GM18951 (cell line): ENCODE data around the gene OBSL1.

Experiments used
- POLR2A ChIP-seq: IDR thresholded peaks from 4 replicates; pipeline ENCODE4 v1.6.1; 2011; ENCODE audit warnings: mild to moderate bottlenecking; ENCODE audit not compliant: insufficient read length, insufficient read depth; ENCODE audit errors: extremely low read depth
- in situ Hi-C: fragments of 300-500 bp; cut with MboI; formaldehyde crosslinking; loops from one replicate; pipeline ENCODE4 v1.12.0; 2022; ENCODE audit warnings: low sequenced_read_pairs, mixed read lengths, inconsistent platforms; ENCODE audit not compliant: unreplicated experiment

The OBSL1 gene

GRCh38 chr2:219578811-219579613 is 7.7 kb upstream of the OBSL1 start:
- TF ChIP-seq POLR2A, result no peak
- in situ Hi-C loops, result no loop called here

- no peak for TF ChIP-seq POLR2A
- in situ Hi-C loops, result no loop called here
Measured at GRCh38 chr2:219576505-219577388, 5.4 kb upstream of the OBSL1 start.

DNA sequence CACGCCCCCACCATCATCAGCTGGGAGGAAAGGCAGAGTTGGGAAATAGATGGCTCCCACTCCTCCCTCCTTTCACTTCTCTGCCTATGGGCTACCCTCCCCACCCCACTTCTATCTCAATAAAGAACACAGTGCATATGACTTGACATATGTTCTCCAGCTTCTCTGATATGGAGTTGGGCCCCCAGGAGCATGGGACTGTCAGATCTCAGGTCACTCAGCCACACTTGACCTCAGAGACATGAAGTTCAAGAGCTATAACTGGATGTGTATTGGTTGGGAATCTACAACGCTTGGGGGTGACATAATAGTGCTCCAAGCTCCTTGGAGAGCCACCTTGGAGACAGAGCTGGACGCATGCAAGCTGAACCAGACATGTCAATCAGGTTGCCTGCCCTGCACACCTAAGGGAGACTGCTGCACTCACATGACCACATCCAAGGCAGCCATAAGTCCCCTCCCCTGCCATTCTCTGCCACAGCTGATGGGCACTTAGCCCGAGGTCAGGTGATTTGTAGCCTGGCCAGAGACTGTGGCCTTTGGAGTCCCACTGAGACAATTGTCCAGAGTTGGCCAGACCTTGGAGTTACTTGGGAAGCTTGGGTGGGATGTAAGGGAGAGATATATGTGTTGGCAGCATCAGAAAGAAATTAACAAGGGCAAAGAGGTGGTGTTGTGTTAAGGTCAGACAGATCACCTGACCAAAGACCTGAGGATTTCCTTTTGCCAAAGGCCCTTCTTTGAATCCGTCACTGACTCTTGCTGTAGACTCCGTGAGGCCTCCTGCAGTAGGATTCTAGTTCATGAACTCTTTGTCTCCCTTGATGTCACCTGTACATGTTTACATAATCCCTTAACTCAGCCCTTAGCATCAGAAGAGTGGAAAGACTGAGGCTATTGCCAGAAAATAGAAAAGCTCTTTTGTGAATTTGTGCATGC is 4.5 kb upstream of the OBSL1 start:
- no peak for TF ChIP-seq POLR2A
- in situ Hi-C loops, result no loop called here

DNA sequence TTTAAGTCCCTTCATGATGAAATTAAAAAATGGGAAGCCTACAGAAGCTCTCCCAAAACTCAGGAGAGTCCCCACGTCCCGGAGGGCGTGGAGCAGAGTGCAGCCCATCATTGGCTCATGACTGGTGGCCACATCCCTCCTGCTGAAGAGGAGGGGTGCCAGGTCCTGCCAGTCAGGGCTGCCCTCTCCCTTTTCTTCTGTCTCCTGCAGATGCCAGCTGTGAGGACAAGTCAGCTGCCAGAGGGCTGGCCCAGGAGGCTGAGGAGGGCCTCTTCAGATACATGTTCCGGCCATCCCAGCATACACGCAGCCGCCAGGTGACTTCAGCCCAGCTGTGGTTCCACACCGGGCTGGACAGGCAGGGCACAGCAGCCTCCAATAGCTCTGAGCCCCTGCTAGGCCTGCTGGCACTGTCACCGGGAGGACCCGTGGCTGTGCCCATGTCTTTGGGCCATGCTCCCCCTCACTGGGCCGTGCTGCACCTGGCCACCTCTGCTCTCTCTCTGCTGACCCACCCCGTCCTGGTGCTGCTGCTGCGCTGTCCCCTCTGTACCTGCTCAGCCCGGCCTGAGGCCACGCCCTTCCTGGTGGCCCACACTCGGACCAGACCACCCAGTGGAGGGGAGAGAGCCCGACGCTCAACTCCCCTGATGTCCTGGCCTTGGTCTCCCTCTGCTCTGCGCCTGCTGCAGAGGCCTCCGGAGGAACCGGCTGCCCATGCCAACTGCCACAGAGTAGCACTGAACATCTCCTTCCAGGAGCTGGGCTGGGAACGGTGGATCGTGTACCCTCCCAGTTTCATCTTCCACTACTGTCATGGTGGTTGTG is 3.4 kb upstream of the OBSL1 start:
- in situ Hi-C loops, result no loop called here
- TF ChIP-seq POLR2A, result no peak

GRCh38 chr2:219573166-219573565 is 1.8 kb upstream of the OBSL1 start:
- no peak for TF ChIP-seq POLR2A
- in situ Hi-C loops, result no loop called here

DNA sequence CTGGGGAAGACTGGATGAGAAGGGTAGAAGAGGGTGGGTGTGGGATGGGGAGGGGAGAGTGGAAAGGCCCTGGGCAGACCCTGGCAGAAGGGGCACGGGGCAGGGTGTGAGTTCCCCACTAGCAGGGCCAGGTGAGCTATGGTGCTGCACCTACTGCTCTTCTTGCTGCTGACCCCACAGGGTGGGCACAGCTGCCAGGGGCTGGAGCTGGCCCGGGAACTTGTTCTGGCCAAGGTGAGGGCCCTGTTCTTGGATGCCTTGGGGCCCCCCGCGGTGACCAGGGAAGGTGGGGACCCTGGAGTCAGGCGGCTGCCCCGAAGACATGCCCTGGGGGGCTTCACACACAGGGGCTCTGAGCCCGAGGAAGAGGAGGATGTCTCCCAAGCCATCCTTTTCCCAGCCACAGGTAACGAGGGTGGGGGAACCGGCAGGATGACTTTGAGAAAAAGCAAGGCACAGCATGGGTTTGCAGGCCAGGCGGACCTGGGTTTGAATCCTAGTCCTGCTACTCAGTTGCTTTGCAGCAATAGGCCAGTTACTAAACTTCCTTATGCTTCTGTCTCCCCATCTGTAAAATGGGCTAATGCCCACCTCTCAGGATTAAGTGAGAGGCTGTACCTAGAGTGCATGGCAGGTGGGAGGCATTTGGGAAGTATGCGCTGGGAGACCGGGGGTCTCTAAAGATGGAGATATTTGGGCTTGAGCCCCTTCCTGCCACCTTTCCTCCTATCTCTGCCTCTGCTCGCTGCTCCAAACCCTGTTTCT is 1.1 kb upstream of the OBSL1 start, which contains the start of gene INHA:
TSS of gene INHA (plus strand) at position 74 of the 765 bp plus-strand sequence. CDS start at position 139, 65 bp downstream.
- TF ChIP-seq POLR2A, result no peak

DNA sequence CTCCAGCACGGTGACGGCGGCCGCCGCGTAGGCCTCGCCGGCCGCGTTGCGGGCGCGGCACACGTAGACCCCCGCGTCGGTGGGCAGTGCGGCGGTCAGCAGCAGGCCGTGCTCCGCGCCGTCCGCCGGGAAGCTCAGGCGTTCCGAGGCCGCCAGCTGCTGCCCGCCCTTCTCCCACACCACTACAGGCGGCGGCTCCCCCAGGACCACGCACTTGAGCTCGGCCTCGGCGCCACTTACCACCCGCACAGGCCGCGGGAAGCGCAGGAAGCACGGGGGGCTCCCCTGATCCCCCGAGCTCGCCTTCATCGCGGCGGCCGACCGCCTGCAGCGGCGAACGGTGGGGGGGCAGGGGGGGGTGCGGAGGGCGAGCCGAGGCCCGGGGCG is 422 bp downstream of the OBSL1 start:
- in situ Hi-C loops, result no loop called here
- TF ChIP-seq POLR2A, result no peak

More for the DNA sequence above, 1.1 kb upstream of the OBSL1 start, which contains the start of gene INHA:
- in situ Hi-C loops, result no loop called here

DNA sequence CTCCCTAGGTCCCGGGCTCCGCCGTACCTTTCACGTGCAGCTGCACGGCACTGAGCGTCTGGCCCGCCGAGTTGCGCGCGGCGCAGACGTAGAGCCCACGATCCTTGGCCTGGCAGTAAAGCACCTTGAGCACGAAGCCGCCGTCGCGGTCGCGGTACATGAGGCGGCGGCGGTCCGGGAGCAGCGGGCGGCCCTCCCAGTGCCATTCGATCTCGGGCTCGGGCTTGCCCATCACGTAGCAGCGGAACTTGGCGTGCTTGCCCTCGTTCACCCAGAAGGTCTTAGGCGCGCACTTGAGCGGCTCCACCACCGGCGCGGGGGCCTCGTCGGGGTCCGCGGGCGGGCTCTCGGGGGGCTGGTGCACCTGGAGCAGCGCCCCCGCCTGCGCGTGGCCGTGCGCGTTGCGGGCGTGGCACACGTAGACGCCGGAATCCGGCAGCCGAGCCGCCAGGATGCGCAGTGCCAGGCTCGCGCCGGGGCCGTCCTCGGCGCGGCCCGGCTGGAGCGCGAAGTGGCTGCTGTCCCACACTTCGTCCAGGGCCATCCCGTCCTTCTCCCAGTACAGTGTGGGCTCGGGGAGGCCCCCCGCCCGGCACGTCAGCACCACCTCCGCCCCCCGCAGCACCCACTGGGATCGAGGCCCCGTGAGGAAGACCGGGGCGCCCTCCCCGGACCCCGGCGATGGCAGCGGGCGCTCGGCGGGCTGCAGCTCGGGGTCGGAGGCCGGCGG is 980 bp downstream of the OBSL1 start:
- TF ChIP-seq POLR2A, result no peak
- in situ Hi-C loops, result no loop called here

DNA sequence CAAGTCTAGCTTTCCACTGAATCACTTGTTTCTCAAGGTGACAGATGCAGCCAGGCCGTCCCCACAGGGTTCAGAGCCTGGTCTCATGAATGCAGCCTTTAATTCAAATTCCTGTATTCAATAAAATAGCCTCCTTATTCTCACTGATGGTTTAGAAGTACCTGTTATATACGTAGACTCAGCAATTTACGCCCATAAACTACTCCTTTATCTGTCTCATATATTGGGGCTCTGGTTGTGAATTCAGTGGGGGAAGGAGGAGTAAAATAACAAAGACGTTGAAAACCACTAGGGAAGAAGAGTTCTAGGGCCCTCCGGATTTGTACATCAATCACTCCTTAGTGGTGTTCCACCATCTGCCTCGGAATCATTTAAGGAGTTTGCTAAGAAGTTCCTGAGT is 1.7 kb downstream of the OBSL1 start:
- TF ChIP-seq POLR2A, result no peak
- in situ Hi-C loops, result no loop called here

GRCh38 chr2:219569041-219569440 is 2.3 kb downstream of the OBSL1 start:
- in situ Hi-C loops, result no loop called here
- TF ChIP-seq POLR2A, result no peak
